ENCODE measurements around the gene FAM72A.
"Not testable (repeated sequence)": the region's sequence is repeated elsewhere in the genome, so short reads cannot be mapped to it uniquely, and the experiment has no call there.

FAM72A gene

GRCh38 chr1:206202789-206203363, at the start of gene FAM72A:
FAM72A (minus strand) TSS chr1:206202839; CDS start chr1:206202025, 814 bp downstream.
- DNase-seq = peak; percentile 93

GRCh38 chr1:206250953-206251681, 48.5 kb upstream of the FAM72A start:
- not testable (repeated sequence) for DNase-seq

GRCh38 chr1:206246129-206246886, 43.7 kb upstream of the FAM72A start:
- DNase-seq = not testable (repeated sequence)

GRCh38 chr1:206245479-206245878, 42.8 kb upstream of the FAM72A start:
- not testable (repeated sequence) for DNase-seq

- DNase-seq = not testable (repeated sequence)
These were observed 40.7 kb upstream of the FAM72A start for GRCh38 chr1:206243335-206243734.

GRCh38 chr1:206240288-206240687, 37.6 kb upstream of the FAM72A start:
- DNase-seq = not testable (repeated sequence)

- DNase-seq = not testable (repeated sequence)
These were observed 32.6 kb upstream of the FAM72A start for GRCh38 chr1:206235190-206235589.

GRCh38 chr1:206234189-206234916, 31.7 kb upstream of the FAM72A start:
- DNase-seq = not testable (repeated sequence)

- DNase-seq = not testable (repeated sequence)
These were observed 30.5 kb upstream of the FAM72A start for GRCh38 chr1:206232970-206233645.

GRCh38 chr1:206231989-206232388, 29.4 kb upstream of the FAM72A start:
- DNase-seq = not testable (repeated sequence)

GRCh38 chr1:206229286-206229685, 26.6 kb upstream of the FAM72A start:
- DNase-seq = not testable (repeated sequence)

GRCh38 chr1:206226886-206227285, 24.2 kb upstream of the FAM72A start:
- DNase-seq = not testable (repeated sequence)

GRCh38 chr1:206225386-206225785, 22.7 kb upstream of the FAM72A start:
- not testable (repeated sequence) for DNase-seq

- DNase-seq = not testable (repeated sequence)
These were observed 21.6 kb upstream of the FAM72A start for GRCh38 chr1:206224190-206224776.

GRCh38 chr1:206221585-206221984, 18.9 kb upstream of the FAM72A start:
- DNase-seq = not testable (repeated sequence)

GRCh38 chr1:206220332-206221000, 17.8 kb upstream of the FAM72A start:
- not testable (repeated sequence) for DNase-seq

- not testable (repeated sequence) for DNase-seq
These were observed 17.1 kb upstream of the FAM72A start for GRCh38 chr1:206219514-206220331.

GRCh38 chr1:206218765-206219164, 16.1 kb upstream of the FAM72A start:
- DNase-seq = not testable (repeated sequence)

- DNase-seq = not testable (repeated sequence)
These were observed 15.6 kb upstream of the FAM72A start for GRCh38 chr1:206218285-206218684.

All from NCI-H2171 (cell line).